ENCODE measurements around the gene REG4.
"Not testable (repeated sequence)": the region's sequence is repeated elsewhere in the genome, so short reads cannot be mapped to it uniquely, and the experiment has no call there.

REG4 gene

DNA sequence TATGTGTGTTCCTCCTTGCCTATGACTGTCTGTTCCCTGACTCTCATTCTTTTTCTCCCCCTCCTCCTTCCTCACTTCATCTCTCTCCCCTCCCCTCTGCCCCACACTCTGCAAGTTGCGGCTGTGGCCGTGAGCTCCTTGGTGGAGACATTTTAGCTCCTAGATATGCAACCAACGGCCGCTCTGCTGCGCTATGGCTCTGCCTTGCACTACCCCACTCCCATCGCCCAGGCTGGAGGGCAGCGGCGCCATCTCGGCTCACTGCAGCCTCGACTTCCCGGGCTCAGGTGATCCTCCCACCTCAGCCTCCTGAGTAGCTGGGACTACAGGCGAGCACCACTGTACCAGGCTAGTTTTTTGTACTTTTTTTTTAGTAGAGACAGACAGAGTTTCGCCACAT lies 5.5 kb downstream of the REG4 start:
- DNase-seq, result no peak

DNA sequence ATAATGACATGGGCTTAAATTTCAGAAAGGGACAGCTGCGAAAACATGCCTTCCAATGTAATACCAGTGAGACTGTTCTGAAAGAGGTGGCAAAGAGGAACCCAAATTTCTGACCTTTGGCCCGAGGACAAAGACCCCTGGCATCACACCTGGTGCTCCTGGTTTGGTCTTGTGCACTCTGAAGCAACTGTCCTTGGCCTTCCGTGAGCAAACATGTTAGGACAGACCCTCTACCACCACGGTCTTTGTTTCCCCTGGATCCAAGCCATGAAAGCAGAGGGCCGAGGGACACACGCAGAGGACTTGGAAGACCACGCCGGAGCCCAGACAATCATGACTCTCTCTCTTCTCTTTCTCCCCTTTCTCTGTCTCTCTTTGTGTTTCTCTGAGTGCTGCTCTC lies 6.0 kb downstream of the REG4 start:
- no peak for DNase-seq

DNA sequence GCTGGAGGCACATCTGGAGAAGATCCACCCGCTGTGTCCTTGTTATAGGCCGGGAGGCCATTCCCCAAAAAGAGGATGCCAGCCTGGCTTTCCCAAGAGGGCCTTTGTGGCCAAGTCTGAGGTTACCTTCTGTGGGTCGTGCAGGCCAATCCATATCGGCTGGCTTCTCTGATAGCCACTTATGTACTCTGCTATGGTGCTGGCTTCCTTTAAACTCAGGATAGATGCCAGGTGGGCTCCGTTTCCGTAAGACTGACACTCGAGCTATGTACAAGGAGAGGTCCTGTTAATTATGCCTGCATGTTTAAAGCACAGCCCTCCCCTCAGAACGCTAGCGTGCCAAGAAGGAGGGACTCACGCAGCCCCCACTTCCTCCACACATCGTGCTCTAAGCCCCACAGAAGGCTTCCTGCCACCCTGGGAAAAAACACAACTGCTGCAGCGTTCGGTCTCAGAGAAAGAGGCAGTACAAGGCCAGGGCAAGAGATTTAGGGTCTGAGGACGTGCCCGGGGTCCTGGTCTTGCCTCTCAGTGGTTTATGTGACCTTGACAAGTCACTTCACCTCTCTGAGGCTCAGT lies 11.6 kb downstream of the REG4 start:
- DNase-seq, result no peak

DNA sequence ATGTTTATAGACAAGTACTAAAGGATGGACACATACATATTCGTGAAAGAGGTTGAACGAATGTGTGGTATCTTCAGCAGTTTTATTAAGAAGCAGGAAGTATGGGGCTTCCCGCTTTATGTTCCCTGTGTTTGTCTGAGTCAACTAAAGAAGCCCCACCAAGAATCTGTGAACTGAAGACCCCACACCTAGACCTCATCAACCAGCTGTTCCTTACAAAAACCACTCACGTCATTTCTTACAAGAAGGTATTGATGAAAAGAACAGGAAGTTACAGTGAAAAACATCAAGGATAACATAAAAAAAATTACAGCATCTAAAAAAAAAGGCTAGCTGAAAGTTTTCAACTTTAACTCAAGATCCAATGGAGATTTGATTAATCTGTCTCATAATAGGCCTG lies 12.3 kb downstream of the REG4 start:
- DNase-seq, result no peak

DNA sequence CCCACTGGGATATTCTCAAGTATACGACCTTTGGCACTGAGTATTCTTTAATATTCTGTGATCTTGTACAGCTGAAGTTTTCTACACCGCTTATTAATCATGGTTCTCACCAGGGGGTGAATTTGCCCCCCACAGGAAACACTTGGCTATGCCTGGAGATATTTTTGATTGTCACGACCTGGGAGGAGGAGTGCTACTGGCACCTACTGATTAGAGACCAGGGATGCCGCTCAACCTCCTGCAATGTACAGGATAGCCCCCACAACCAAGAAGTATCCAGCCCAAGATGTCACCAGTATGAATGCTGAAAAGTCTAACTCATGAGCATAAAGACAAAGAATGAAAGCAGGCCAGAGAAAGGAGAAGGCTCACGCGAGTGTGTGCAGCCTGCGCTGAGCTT lies 13.7 kb downstream of the REG4 start:
- DNase-seq, result no peak

DNA sequence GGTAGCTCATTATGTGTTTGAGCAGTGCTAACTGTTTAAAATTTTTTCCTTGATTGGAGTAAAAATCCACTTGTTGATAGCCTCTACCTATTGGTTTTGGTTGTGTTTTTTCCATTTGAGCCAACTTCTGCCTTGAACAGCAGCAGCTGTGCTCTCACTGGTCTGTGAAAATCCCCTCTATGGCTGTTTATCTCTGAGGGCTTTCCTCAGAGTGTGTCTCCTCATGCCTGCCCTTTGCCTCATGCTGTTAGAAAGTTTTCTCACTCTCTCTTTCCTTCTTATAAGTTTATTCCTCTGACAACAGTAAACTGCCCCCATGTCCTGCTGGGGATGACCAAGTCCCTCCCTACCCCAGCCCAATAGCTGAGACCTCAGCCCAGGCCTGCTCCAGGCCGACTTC lies 14.1 kb downstream of the REG4 start:
- DNase-seq, result no peak

DNA sequence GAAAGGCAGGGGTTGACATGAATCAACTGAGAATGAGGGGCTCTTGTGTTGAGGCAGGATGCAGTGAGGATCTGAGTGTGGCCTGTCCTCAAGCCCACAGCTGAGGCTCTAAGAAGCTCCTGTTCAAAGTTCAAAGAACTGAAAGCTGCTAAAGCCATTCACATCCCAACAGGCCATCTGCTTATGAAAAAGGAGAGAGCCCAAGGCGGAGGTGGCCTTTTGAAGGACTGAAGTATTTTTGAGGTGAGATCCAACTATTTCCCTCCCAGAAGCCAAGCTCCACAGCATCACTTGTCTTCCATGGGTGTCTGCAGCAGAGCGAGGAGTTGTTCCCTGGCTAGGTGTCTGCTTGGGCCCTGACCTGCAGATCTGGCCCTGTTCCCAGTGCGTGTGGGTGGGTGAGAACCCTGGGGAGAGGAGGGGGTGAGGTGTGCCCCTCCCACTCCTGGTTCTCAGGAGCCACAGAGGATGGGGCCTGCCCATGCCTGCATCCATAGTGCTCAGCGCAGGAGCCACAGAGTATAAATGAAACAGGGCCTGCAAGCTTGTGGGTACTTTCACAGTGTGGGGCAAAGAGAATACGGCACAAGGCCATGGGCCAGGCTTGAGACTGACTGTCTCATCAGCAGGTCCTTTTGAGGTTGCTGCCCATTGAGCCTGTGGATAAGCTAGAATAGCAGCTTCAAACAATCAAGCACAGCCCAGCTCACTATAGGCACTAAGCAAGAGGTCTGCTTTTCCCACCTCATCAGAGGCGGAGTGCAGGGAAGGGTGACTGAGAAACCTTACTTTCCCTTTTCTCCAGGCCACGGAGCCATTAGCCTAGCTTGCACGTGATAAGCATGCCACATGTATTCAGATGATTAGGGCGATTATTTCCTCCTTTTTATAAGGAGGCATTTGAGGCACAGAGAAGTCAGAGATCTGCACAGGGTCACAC lies 15.7 kb downstream of the REG4 start:
- no peak for DNase-seq

DNA sequence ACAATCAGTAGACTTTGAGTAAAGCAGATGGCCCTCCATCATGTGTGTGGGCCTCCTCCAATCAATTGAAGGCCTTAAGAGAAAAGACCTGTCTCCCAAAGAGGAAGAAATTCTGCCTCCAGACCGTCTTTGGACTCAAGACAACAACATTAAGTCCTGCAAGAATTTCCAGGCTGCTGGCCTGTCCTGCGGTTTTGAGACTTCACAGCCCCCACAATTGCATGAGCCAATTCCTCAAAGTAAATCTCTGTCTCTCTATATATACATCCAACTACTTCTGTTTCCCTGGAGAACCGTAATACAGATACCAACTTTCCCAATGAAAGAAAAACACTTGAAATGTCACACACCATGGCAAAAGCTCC lies 16.4 kb downstream of the REG4 start:
- DNase-seq, result no peak

DNA sequence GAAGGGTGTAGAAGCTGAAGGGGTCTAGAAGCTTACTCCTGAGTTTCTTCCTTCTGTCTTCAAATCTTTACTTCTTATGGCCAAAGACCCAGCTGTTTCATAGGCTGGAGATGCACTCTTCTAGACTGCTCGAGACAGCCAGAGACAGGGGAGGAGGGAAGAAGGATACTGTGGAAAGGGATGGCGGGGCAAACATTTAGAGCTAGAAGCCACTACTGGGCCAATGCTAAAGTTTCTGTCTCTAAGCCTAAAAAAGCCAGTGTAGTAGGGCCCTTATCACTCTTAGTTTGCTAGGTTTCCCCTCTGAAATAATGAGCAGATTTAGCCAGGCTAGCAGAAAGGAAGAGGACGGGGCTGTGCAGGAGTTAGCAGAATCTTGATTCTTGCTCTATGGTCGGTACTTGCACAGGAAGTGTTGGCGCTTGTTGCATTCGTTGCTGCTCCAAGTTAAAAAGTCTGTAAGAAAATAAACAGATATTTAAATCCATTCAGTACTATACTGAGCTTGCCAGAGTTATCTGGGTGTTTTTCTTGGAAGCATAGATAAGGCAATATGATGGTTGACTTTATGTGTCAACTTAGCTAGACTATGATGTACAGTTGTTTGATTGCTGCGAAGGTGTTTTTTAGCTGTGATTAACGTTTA lies 16.9 kb downstream of the REG4 start:
- no peak for DNase-seq

DNA sequence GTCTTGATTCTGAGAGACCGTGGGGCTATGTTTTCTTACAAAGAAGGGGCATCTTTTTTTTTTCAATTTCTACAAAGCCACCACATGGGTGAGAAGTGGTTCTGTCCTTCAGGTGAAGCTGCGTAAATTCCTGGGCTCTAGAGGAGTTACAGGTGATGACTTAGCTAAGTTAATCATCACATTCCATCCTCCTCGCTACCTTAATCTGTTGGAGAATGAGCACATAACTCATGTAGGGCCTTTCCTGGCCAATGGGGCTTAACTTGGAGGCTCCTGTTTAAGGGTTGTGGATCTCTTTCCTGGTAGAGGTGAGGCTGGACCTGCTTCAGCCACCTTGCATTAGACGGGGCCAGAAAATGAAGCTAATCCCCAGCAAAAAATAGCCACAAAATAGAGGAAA lies 19.9 kb downstream of the REG4 start:
- DNase-seq, result no peak

DNA sequence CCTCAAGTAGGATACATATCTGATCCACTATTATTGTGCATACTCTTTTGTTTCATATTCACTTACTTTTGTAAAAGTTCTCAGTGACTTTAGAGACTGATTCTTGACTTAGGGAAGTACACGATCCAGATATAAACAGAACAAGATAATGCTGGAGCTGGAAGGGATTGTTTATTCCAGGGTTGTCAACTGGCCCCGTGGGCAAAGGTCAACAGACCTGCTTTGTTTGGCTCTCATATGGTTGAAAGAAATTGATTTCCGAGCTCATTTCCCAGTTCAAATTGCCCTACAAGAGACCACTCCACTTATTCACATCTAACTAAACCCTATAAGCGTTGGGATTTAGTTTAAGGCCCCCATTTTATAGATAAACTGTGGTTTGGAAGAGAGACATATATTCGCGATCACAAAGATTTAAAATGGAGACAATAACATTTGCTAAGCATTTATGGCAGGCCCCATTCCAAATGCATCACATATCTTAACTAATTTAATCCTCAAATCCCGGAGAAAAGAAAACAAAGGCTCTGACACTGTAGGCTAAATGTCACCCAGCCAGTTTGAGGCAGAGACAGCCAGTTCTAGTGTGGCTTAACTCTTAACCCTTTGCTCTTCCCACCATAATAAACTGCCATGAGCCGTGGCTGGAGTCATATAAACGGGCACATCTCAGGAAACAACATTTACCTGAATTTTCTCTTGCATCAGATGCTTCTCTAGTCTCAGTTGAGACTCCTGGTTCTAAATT lies 20.6 kb downstream of the REG4 start:
- DNase-seq, result no peak

DNA sequence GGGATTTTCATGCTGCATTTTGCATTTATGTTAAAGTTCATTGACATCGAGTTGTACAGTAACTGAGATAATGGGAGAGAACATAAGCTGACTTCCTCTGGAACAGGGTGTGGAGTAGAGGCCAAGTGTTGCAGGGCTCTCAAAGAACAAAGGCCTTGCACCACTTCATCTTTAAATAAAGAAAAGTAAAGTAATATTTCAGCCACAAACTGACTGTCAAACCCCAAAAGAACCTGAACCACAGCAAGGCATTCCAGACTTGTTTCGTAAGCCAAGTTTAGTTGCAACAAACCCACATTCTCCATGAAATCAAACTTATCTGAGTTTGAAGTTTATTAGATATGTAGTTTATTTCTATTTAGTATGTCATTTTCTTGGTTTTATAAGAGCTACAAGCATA lies 23.5 kb downstream of the REG4 start:
- no peak for DNase-seq

DNA sequence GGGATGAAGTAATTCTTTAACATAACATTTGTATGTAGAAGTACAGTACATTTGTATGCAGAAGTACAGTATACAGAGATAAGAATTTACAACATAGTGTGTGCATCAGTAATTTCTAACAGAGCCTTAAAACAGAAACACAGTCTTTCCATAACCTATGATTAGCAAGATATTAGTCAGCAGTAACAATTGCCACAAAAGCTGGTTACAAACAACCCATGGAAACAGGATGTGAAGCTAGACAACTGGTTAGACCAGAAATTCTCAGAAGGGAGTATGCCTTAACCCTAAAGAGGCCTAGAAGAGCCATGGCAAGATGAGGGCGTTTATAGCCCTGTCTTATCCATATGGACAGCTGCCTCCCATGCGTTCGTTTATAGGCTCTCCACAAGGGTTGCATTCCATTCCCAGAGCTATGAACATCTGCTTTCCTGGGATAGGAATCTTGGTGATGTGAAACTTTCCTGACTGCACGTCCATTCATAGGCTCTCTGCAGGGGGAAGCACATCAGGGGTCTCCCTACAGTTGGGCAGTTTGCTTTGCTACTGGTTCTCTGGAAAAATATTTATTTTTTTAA lies 24.7 kb downstream of the REG4 start:
- DNase-seq, result not testable (repeated sequence)

DNA sequence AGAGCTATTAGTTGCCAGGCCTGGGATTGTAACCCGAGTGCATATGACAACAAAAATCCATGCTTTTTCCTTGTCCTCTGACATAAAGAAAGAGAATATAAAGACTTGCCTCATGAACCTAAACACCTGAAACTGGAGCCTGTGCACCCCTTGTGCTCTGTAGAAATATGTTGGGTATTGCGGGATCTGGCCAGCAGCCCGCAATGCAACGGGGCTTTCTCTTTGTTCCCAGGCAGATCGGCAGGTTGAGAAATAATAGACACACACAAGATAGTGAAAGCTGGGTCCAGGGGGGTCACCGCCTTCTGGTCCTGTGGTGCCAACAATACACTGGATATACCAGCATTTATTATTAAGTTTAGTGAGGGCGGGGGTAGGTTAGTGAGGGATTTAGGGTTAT lies 25.2 kb downstream of the REG4 start:
- not testable (repeated sequence) for DNase-seq

DNA sequence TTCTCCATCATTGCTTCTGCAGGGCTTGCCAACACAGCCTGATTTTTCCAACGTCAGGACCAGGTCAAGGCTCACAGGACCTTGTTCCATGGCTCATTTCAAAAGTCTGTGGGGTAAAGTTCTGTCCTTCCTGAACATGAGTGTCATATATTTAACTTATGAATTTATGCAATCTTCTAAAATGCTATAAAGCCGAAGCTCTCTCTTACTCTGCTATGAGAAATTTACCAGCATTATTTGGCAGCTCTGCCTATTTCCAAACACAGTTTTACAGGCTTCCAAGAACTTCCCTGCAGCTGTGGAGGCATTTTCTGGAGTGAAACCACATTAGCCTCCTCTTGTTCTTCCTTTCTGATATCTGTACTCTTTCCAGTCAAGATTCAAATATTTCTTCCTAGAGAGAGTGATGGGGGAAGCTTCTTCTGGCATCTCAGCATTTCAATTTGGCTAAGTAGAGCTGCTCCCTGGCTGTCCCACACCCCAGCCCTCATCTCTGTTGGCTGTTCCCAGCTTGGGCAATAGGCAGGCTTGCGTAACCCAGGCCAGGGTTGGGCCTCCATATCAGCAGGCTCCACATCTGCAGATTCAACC lies 27.0 kb downstream of the REG4 start:
- DNase-seq, result no peak

DNA sequence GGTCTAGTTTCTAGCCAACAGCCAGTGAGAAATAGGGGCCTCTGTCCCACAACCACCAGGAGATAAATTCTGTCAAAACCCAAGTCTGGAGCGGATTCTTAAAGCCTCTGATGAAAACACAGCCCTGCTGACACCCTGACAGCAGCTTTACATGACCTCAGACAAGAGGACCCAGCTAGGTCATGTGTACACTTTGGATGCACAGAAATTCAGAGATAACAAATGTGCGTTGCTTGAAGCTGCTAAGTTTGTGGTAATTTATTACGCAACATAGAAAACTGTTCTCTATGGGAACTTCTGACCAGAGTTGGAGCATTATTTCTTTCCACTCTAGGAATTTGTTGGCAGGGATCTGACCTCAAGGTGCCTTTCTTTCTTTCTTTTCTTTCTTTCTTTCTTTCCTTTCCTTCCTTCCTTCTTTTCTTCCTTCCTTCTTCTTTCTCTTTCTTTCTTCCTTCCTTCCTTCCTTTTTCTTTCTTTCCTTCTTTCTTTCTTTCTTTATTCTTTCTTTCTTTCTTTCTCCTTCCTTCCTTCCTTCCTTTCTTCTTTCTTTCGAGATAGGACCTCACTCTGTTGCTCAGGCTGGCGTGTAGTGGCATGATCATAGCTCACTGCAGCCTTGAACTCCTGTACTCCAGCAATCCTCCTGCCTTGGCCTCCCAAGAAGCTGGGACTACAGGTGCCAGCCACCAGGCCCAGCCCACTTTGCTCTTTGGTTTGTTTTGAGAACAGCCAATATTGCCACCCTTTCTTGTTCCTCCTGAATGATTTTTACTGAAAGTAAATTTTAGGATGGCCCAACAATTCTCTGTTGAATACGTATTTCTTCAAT lies 27.7 kb downstream of the REG4 start:
- no peak for DNase-seq

DNA sequence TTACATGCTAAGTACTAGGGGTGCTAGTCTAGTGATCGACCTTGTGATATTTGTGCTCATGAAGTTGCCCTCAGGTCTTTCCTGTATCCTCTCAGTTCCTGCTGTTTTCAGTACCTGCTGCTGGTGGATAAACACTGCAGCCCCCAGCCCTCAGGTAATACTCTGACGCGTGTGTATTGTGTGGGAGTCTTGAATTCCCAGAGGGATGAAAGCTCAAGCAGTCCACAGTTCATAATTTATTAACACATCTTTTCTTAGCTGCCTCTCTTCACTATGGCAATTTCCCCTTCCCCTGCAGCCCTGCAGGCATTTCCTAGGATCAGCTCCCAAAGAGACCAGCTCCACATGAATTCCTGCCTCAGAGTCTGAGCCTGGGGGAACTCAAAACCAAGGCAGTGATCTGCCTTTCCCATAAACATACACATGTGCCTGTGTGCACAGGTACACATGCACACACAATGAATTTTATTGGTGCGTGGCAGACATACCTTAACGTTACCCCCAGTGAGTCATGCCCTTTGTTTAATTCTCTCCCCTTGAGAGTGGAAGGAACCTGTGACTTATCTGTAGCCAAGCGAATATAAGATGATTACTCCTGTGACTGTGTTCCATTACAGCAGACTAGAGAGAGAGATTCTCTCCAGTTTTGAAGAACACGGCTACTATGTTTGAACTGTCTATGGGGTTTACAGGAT lies 28.5 kb downstream of the REG4 start:
- DNase-seq, result no peak

DNA sequence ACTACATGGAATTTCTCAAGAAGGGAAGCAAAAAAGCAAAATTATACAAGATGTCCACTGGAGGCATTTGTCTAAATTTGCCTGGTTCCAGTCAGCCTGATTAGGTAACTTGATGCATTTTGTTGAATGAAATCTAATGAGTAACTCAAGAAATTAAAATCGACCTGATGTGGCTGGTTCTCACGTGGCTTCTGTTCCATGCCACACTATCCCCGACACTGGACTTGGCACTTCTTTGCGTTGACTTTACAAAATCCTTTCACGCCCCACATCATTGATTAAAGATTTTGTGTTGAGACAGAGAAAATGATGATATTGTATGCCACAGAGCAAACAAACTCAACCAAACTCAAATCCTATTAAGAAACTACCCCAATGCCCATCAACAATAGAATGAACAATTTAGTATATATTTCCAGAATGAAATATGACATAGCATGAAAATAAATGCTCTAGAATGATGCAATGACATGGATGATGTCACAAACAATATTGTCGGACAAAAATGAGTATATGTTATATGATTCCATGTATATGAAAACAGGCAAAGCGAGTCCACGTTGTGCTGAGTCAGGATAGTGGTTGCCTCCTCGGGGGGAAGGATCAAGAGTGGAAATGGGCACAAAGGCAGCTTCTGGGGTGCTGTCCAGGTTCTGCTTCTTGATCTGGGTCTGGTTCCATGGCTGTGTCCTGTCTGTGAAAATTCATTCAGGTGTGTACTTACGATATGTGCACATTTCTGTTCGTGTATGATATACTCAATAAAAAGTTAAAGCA lies 29.6 kb downstream of the REG4 start:
- no peak for DNase-seq

DNA sequence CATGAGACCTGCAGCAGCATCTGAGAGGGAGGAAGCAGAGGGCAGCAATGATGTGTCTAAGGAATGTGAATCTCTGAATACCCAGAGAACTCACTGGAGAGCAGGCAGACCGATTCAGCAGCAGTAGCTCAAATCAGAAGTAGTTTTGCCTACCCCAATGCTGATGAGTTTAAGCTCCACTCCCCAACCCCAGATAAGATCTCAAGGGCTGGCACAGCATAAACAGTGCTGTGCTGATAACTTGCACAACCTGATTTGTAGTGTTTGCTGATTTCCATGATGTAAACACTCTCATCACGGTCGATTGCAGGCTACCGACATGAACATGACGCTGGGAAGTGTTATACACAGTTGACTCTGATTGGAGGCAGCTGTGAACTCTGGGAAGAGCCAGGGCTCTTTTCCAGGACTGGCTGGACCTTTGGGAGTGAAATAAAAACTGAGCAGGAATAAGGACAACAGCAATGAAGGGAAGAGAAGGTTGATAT lies 31.3 kb downstream of the REG4 start:
- no peak for DNase-seq
